Tibial nerve (tissue), 4 donors: Measurements from ENCODE around the gene LSP1. TPM values are rescaled to one million over a fixed set of nuclear protein-coding genes. Genes with fewer than 3 reads are reported as not detected.

ENCODE experiments used
- DNase-seq, 2 donors: peaks; one replicate each; pipeline ENCODE4 v3.0.0-alpha.2; 2019; ENCODE audit warnings: low spot score in 2 of 2
- H3K27ac ChIP-seq, 4 donors: fragments of 200-600 bp; sonication (generic) in 3 of 4; one replicate each; pipeline ENCODE4 v1.5.1; 2017 to 2019; ENCODE audit warnings: mild to moderate bottlenecking in 1 of 4
- H3K27me3 ChIP-seq, 2 donors: fragments of 200-600 bp; sonication (generic) in 1 of 2; one replicate each; pipeline versions ENCODE4 v1.5.1 to v1.6.0; 2017 to 2019
- H3K36me3 ChIP-seq, 3 donors: fragments of 200-600 bp; sonication (generic); one replicate each; pipeline ENCODE4 v1.5.1; 2018 to 2019
- H3K4me1 ChIP-seq, 4 donors: fragments of 200-600 bp; sonication (generic) in 3 of 4; one replicate each; pipeline ENCODE4 v1.5.1; 2017 to 2019
- H3K4me3 ChIP-seq, 4 donors: fragments of 200-600 bp; sonication (generic) in 3 of 4; one replicate each; pipeline ENCODE4 v1.5.1; 2017 to 2019; ENCODE audit warnings: mild to moderate bottlenecking in 1 of 4, moderate library complexity in 1 of 4
- H3K9me3 ChIP-seq, 4 donors: fragments of 200-600 bp; sonication (generic) in 3 of 4; one replicate each; pipeline ENCODE4 v1.5.1; 2017 to 2019
- CTCF ChIP-seq, 5 experiments: fragments of 200-600 bp in 3 of 5; fragments of 450-650 bp in 2 of 5; sonication (generic) in 3 of 5; IDR thresholded peaks; one replicate each; pipeline ENCODE4 v1.5.1; 2016 to 2019; ENCODE audit warnings: antibody characterized with exemption in 5 of 5, mild to moderate bottlenecking in 3 of 5, moderate library complexity in 2 of 5
- EP300 ChIP-seq, 2 donors: sonication (generic); formaldehyde crosslinking; IDR thresholded peaks; one replicate each; pipeline ENCODE4 v1.6.1; 2017; ENCODE audit warnings: antibody characterized with exemption in 2 of 2, mild to moderate bottlenecking in 1 of 2
- POLR2A ChIP-seq, 2 donors: fragments of 450-650 bp; IDR thresholded peaks; one replicate each; pipeline ENCODE4 v1.6.1; 2017; ENCODE audit warnings: antibody characterized with exemption in 2 of 2, mild to moderate bottlenecking in 2 of 2, moderate library complexity in 2 of 2
- WGBS, 2 donors: methylation state at CpG; one replicate each; pipeline ENCODE4 v1.1.5; 2018; 5-methylcytosine and 5-hydroxymethylcytosine counted together
- total RNA-seq, 4 donors: library from RNA; depleted of rRNA; stranded (reverse); fragments of >200 nt; gene quantifications; one replicate each; pipeline ENCODE4 v1.1.0, GENCODE V29; 2016

The LSP1 gene
- total RNA-seq, 4 donors from 2014 or later: 36.9 to 69.0 (median 50.2) TPM

- DNase-seq: no peak
- TF ChIP-seq EP300 (IDR thresholded peaks at IDR 0.05) (no peak), POLR2A (IDR thresholded peaks at IDR 0.05) (no peak), CTCF (IDR thresholded peaks at IDR 0.05) (no peak)
- peaks cover 0 to 57% (median 3%) of the 10 kb centered on the region in 4 donors for H3K4me1 ChIP-seq
Observed at GRCh38 chr11:1923201-1923956, 70.5 kb downstream of the LSP1 start.

GRCh38 chr11:1924181-1924580 is 71.3 kb downstream of the LSP1 start:
- no peaks in the 10 kb centered on the region for H3K9me3 ChIP-seq
- DNase-seq: no peak
- H3K27ac ChIP-seq: peak overlapping the region in 1 of 4 donors; percentile 38
- no peaks in the 10 kb centered on the region for H3K36me3 ChIP-seq
- TF ChIP-seq POLR2A (IDR thresholded peaks at IDR 0.05): no peak
- no peak for TF ChIP-seq CTCF (IDR thresholded peaks at IDR 0.05)
- no peak for TF ChIP-seq EP300 (IDR thresholded peaks at IDR 0.05)
- H3K4me1 ChIP-seq: peaks cover 0 to 60% (median 3%) of the 10 kb centered on the region in 4 donors
- H3K27me3 ChIP-seq: no peaks in the 10 kb centered on the region
- WGBS, 2 donors: 75 to 78% methylated on average over 17 of the region's 17 CpGs
- H3K4me3 ChIP-seq: no peak overlapping the region

More at GRCh38 chr11:1923201-1923956, 70.5 kb downstream of the LSP1 start:
- 86 to 90% methylated on average over 20 to 21 of the region's 22 CpGs for WGBS, 2 donors
- Histone ChIP-seq H3K27ac (peak overlapping the region in 1 of 4 donors; percentile 24), H3K36me3 (no peaks in the 10 kb centered on the region), H3K27me3 (no peaks in the 10 kb centered on the region), H3K4me3 (no peak overlapping the region), H3K9me3 (no peaks in the 10 kb centered on the region)

GRCh38 chr11:1924646-1925372 is 71.9 kb downstream of the LSP1 start:
- Histone ChIP-seq H3K4me3 (no peak overlapping the region), H3K4me1 (peaks cover 0 to 62% (median 3%) of the 10 kb centered on the region in 4 donors), H3K27me3 (no peaks in the 10 kb centered on the region), H3K27ac (peak overlapping the region in 1 of 4 donors; percentile 38), H3K36me3 (no peaks in the 10 kb centered on the region), H3K9me3 (no peaks in the 10 kb centered on the region)
- 74 to 78% methylated on average over 17 to 20 of the region's 21 CpGs for WGBS, 2 donors
- DNase-seq: no peak
- TF ChIP-seq POLR2A (IDR thresholded peaks at IDR 0.05): no peak
- no peak for TF ChIP-seq CTCF (IDR thresholded peaks at IDR 0.05)
- no peak for TF ChIP-seq EP300 (IDR thresholded peaks at IDR 0.05)

- Histone ChIP-seq H3K4me3 (no peak overlapping the region), H3K27me3 (no peaks in the 10 kb centered on the region), H3K27ac (no peak overlapping the region), H3K36me3 (no peaks in the 10 kb centered on the region), H3K9me3 (no peaks in the 10 kb centered on the region), H3K4me1 (peaks cover 0 to 68% (median 3%) of the 10 kb centered on the region in 4 donors)
- DNase-seq: no peak
- TF ChIP-seq EP300 (IDR thresholded peaks at IDR 0.05) (no peak), CTCF (IDR thresholded peaks at IDR 0.05) (no peak), POLR2A (IDR thresholded peaks at IDR 0.05) (no peak)
- 90 to 100% methylated on average over 1 to 15 of the region's 23 CpGs for WGBS, 2 donors
Observed at GRCh38 chr11:1925373-1926155, 72.7 kb downstream of the LSP1 start.
